Heart right ventricle (tissue), 16 donors: ENCODE measurements around the gene MAST1. TPM values are rescaled to one million over a fixed set of nuclear protein-coding genes. Genes with fewer than 3 reads are reported as not detected.
A peak's percentile ranks its signal among the peaks of the same experiment; 100 is the strongest.

Experiments used
- ATAC-seq, 8 donors: fragments of 200-7000 bp; cut with Tn5 transposase; one replicate each; pipeline ENCODE4 v1.9.1; 2020; ENCODE audit warnings: mild to moderate bottlenecking in 8 of 8, moderate library complexity in 8 of 8, moderate number of reproducible peaks in 1 of 8
- DNase-seq, 2 donors: peaks; one replicate each; pipeline ENCODE4 v3.0.0-alpha.2; 2020
- H3K27ac ChIP-seq, 10 donors: fragments of 200-600 bp; sonication (generic) in 2 of 10; one replicate each; pipeline versions ENCODE4 v1.5.0 to v1.8.0; 2020 to 2022; ENCODE audit warnings: mild to moderate bottlenecking in 3 of 10
- H3K27me3 ChIP-seq, 7 donors: fragments of 200-600 bp; one replicate each; pipeline ENCODE4 v1.8.0; 2021 to 2022; ENCODE audit warnings: mild to moderate bottlenecking in 2 of 7
- H3K36me3 ChIP-seq, 9 donors: fragments of 200-600 bp; sonication (generic) in 1 of 9; one replicate each; pipeline versions ENCODE4 v1.5.0 to v1.8.0; 2020 to 2022; ENCODE audit warnings: mild to moderate bottlenecking in 2 of 9
- H3K4me1 ChIP-seq, 9 donors: fragments of 200-600 bp; sonication (generic) in 1 of 9; one replicate each; pipeline versions ENCODE4 v1.5.0 to v1.8.0; 2020 to 2022; ENCODE audit warnings: mild to moderate bottlenecking in 4 of 9
- H3K4me3 ChIP-seq, 10 donors: fragments of 200-600 bp; sonication (generic) in 2 of 10; one replicate each; pipeline versions ENCODE4 v1.5.0 to v1.8.0; 2020 to 2022; ENCODE audit warnings: mild to moderate bottlenecking in 7 of 10, moderate library complexity in 2 of 10
- H3K9me3 ChIP-seq, 11 donors: fragments of 200-600 bp in 10 of 11; sonication (generic) in 2 of 11; one replicate each; pipeline versions ENCODE4 v1.5.0 to v1.8.0; 2013 to 2022; ENCODE audit warnings: mild to moderate bottlenecking in 2 of 11, control low read depth in 1 of 11, moderate library complexity in 1 of 11
- CTCF ChIP-seq, 9 donors: fragments of 200-600 bp; sonication (generic) in 2 of 9; IDR thresholded peaks; one replicate each; pipeline versions ENCODE4 v1.5.0 to v1.8.0; 2021 to 2022; ENCODE audit warnings: antibody characterized with exemption in 9 of 9, mild to moderate bottlenecking in 5 of 9, moderate library complexity in 1 of 9
- WGBS, 2 donors: extraction: QIAGEN DNeasy Blood & Tissue Kit; methylation state at CpG; one replicate each; pipeline ENCODE4 v1.1.7; 2013; ENCODE audit warnings: inconsistent platforms in 1 of 2; 5-methylcytosine and 5-hydroxymethylcytosine counted together
- intact Hi-C, 10 donors: fragments of 100-400 bp; cut with DNase I; formaldehyde crosslinking; loops; one replicate each; pipeline versions ENCODE4 v1.11.1 to v1.14.2; 2022
- polyA plus RNA-seq, 2 donors: library from polyadenylated mRNA; stranded (reverse); fragments of 200-250 nt; gene quantifications; one replicate each; pipeline ENCODE4 v1.2.3, GENCODE V29; 2013
- total RNA-seq, 10 donors: library from RNA; stranded (reverse); fragmentation: NEBNext Ultra II Directional in 3 of 10; extraction: Animal tissue kit (Norgen Biotek cat#: 25700) in 3 of 10; gene quantifications; one replicate each; pipeline versions ENCODE4 v1.2.1 to v1.2.4, GENCODE V29; 2021 to 2023
- donor health status: Arrhythmogenic right ventricular cardiomyopathy.
- donor health status: ischemic (EF 13 %, LVEDD 7.1; RV severe dilation, severe dysfunction).
- donor health status: healthy with polysubstance abuse.
- donor health status: DM: no; HTN: yes; CAD: no.
- donor health status: DM: no; HTN: no; CAD: no.
- donor health status: ischemic (EF 25% LVEDD 6.9; RV normal size, moderate dysfunction).
- donor health status: ischemic (EF 25% LVEDD 5.7; RV mildly dilated, moderate dysfunction).
- donor health status: healthy.
- donor health status: DM: yes; HTN: yes; CAD: no.
- donor health status: Ischemic cardiomyopathy.
- donor health status: ischemic (EF 35%, LVEDD 5.7; RV mildly dilated, moderate dysfunction).
- donor health status: nonischemic (EF 11% LVEDD 7.7; RV severe dilation, severe dysfunction).
- donor health status: DM: yes; HTN: yes; CAD: no.
- donor health status: PGD.
- donor health status: ischemic (EF 29% LVEDD 5.4; RV normal size, mild dysfunction).
- donor health status: nonischemic (EF 23%, LVEDD 6.1; RV moderate dilation, normal function).

MAST1 gene
- total and polyA plus RNA-seq, 12 donors = 0.07 to 0.88 (median 0.31) TPM; not detected in 2

- peaks cover 0 to 9% (median 5%) of the 10 kb centered on the region in 9 donors for H3K4me1 ChIP-seq
- no peak overlapping the region for H3K27ac ChIP-seq
- H3K9me3 ChIP-seq = peaks cover 0 to 4% (median 0%) of the 10 kb centered on the region in 11 donors
- peak in 3 of 9 donors; percentile 13 to 17 (median 13) for TF ChIP-seq CTCF (IDR thresholded peaks at IDR 0.05)
- peaks cover 0 to 38% (median 16%) of the 10 kb centered on the region in 9 donors for H3K36me3 ChIP-seq
- intact Hi-C loops = no loop called here
- peaks cover 0 to 12% (median 6%) of the 10 kb centered on the region in 7 donors for H3K27me3 ChIP-seq
- ATAC-seq (peak; percentile 37 to 81 (median 69)), DNase-seq (peak in 1 of 2 donors; percentile 24)
- WGBS, 2 donors = 19 to 29% methylated on average over 70 of the region's 70 CpGs
- peak overlapping the region in 8 of 10 donors; percentile 15 to 50 (median 31) for H3K4me3 ChIP-seq
Measured at GRCh38 chr19:12872941-12873890, 34.9 kb downstream of the MAST1 start.

- peaks cover 0 to 9% (median 5%) of the 10 kb centered on the region in 9 donors for H3K4me1 ChIP-seq
- H3K27ac ChIP-seq = no peak overlapping the region
- peaks cover 0 to 44% (median 21%) of the 10 kb centered on the region in 9 donors for H3K36me3 ChIP-seq
- peaks cover 0 to 4% (median 0%) of the 10 kb centered on the region in 11 donors for H3K9me3 ChIP-seq
- TF ChIP-seq CTCF (IDR thresholded peaks at IDR 0.05) = no peak
- 77 to 83% methylated on average over 80 to 86 of the region's 86 CpGs for WGBS, 2 donors
- ATAC-seq = peak in 2 of 8 donors; percentile 3 to 38
- no peak overlapping the region for H3K4me3 ChIP-seq
- no peak for DNase-seq
- H3K27me3 ChIP-seq = peaks cover 0 to 8% (median 0%) of the 10 kb centered on the region in 7 donors
- intact Hi-C loops = no loop called here
Measured at GRCh38 chr19:12873891-12874745, 35.8 kb downstream of the MAST1 start.

GRCh38 chr19:12875086-12875485 is 36.8 kb downstream of the MAST1 start:
- Histone ChIP-seq H3K4me1 (peaks cover 0 to 10% (median 5%) of the 10 kb centered on the region in 9 donors), H3K9me3 (peaks cover 0 to 4% (median 0%) of the 10 kb centered on the region in 11 donors), H3K27me3 (peaks cover 0 to 6% (median 0%) of the 10 kb centered on the region in 7 donors), H3K4me3 (no peak overlapping the region), H3K36me3 (peaks cover 0 to 44% (median 21%) of the 10 kb centered on the region in 9 donors), H3K27ac (no peak overlapping the region)
- WGBS, 2 donors = 96% methylated on average over 6 of the region's 6 CpGs
- no peak for ATAC-seq
- TF ChIP-seq CTCF (IDR thresholded peaks at IDR 0.05) = no peak
- DNase-seq = no peak
- intact Hi-C loops = no loop called here
